Gastrocnemius medialis (tissue), 4 donors: Measurements from ENCODE around the gene MED26. TPM values are rescaled to one million over a fixed set of nuclear protein-coding genes. Genes with fewer than 3 reads are reported as not detected.

Experiments
- ATAC-seq, 2 donors: fragments of 150-250 bp; one replicate each; pipeline ENCODE4 v1.9.1; 2016
- DNase-seq, 2 donors: peaks; one replicate each; pipeline ENCODE4 v3.0.0-alpha.2; 2019
- H3K27ac ChIP-seq, 4 donors: fragments of 200-600 bp; sonication (generic); 1 replicate in 1 of 4; 2 replicates in 3 of 4; pipeline ENCODE4 v1.5.1; 2016 to 2018; ENCODE audit warnings: mild to moderate bottlenecking in 2 of 4, moderate library complexity in 1 of 4
- H3K27me3 ChIP-seq, 3 donors: fragments of 200-600 bp; sonication (generic) in 2 of 3; 1 replicate in 1 of 3; 2 replicates in 2 of 3; pipeline versions ENCODE4 v1.5.1 to v1.6.0; 2016 to 2019; ENCODE audit warnings: mild to moderate bottlenecking in 1 of 3, moderate library complexity in 1 of 3
- H3K36me3 ChIP-seq, 2 donors: fragments of 200-600 bp; sonication (generic) in 1 of 2; one replicate each; pipeline ENCODE4 v1.5.1; 2017 to 2018
- H3K4me1 ChIP-seq, 2 donors: fragments of 200-600 bp; sonication (generic) in 1 of 2; one replicate each; pipeline ENCODE4 v1.5.1; 2016 to 2017; ENCODE audit warnings: mild to moderate bottlenecking in 2 of 2
- H3K4me3 ChIP-seq, 4 donors: fragments of 200-600 bp; sonication (generic) in 3 of 4; 1 replicate in 1 of 4; 2 replicates in 3 of 4; pipeline ENCODE4 v1.5.1; 2016 to 2019; ENCODE audit warnings: mild to moderate bottlenecking in 2 of 4
- H3K9me3 ChIP-seq, 3 donors: fragments of 200-600 bp; sonication (generic) in 2 of 3; 1 replicate in 1 of 3; 2 replicates in 2 of 3; pipeline ENCODE4 v1.5.1; 2016 to 2019
- CTCF ChIP-seq, 5 experiments: fragments of 450-650 bp in 3 of 5; fragments of 200-600 bp in 2 of 5; sonication (generic) in 2 of 5; IDR thresholded peaks in 4 of 5; conservative IDR thresholded peaks in 1 of 5; 1 replicate in 4 of 5; 2 replicates in 1 of 5; pipeline ENCODE4 v1.5.1; 2016 to 2019; ENCODE audit warnings: antibody characterized with exemption in 5 of 5, mild to moderate bottlenecking in 3 of 5, moderate library complexity in 3 of 5
- POLR2A ChIP-seq, 2 donors: fragments of 450-650 bp; IDR thresholded peaks; one replicate each; pipeline ENCODE4 v1.6.1; 2017; ENCODE audit warnings: antibody characterized with exemption in 2 of 2, mild to moderate bottlenecking in 2 of 2, moderate library complexity in 2 of 2
- in situ Hi-C, 4 donors: fragments of 200-750 bp; cut with MboI; loops; one replicate each; pipeline versions ENCODE4 v1.15.0 to v1.8.0; 2017; ENCODE audit warnings: low sequenced_read_pairs in 4 of 4
- intact Hi-C: fragments of 100-400 bp; cut with DNase I; formaldehyde crosslinking; loops from one replicate; pipeline ENCODE4 v1.15.1; 2023; ENCODE audit warnings: low total_unique reads
- total RNA-seq, 4 donors: library from RNA; depleted of rRNA; stranded (reverse); fragments of >200 nt; gene quantifications; one replicate each; pipeline versions ENCODE4 v1.1.0 to v1.2.3, GENCODE V29; 2016

Gene MED26
- total RNA-seq, 4 donors from 2014 or later = 5.7 to 15.7 (median 9.4) TPM

GRCh38 chr19:16594681-16595091 is 33.3 kb downstream of the MED26 start:
- DNase-seq (no peak), ATAC-seq (no peak)
- no peak for TF ChIP-seq CTCF (IDR thresholded peaks at IDR 0.05 in 4 of 5, conservative IDR thresholded peaks at IDR 0.05 in 1 of 5)
- Histone ChIP-seq H3K9me3 (no peaks in the 10 kb centered on the region), H3K27me3 (no peaks in the 10 kb centered on the region), H3K27ac (no peak overlapping the region), H3K4me3 (no peak overlapping the region), H3K36me3 (no peaks in the 10 kb centered on the region), H3K4me1 (peaks cover 47 to 74% of the 10 kb centered on the region in 2 donors)
- intact Hi-C loops (no loop called here), in situ Hi-C loops (no loop called here)

- intact Hi-C loops = no loop called here
- no peak for ATAC-seq
These were observed 33.8 kb downstream of the MED26 start for GRCh38 chr19:16594131-16594586.

GRCh38 chr19:16593181-16593580 is 34.8 kb downstream of the MED26 start:
- no peak overlapping the region for H3K27ac ChIP-seq
- no peak for TF ChIP-seq CTCF (IDR thresholded peaks at IDR 0.05 in 4 of 5, conservative IDR thresholded peaks at IDR 0.05 in 1 of 5)
- TF ChIP-seq POLR2A (IDR thresholded peaks at IDR 0.05) = no peak
- no peaks in the 10 kb centered on the region for H3K36me3 ChIP-seq
- H3K4me3 ChIP-seq = no peak overlapping the region
- intact Hi-C loops = no loop called here
- no peaks in the 10 kb centered on the region for H3K9me3 ChIP-seq
- DNase-seq (no peak), ATAC-seq (no peak)
- in situ Hi-C loops = no loop called here
- H3K27me3 ChIP-seq = no peaks in the 10 kb centered on the region
- H3K4me1 ChIP-seq = peaks cover 50 to 75% of the 10 kb centered on the region in 2 donors

More at GRCh38 chr19:16594131-16594586, 33.8 kb downstream of the MED26 start:
- no peak overlapping the region for H3K4me3 ChIP-seq
- in situ Hi-C loops = no loop called here
- H3K27ac ChIP-seq = no peak overlapping the region
- H3K4me1 ChIP-seq = peaks cover 50 to 75% of the 10 kb centered on the region in 2 donors
- H3K36me3 ChIP-seq = no peaks in the 10 kb centered on the region
- TF ChIP-seq POLR2A (IDR thresholded peaks at IDR 0.05) (no peak), CTCF (IDR thresholded peaks at IDR 0.05 in 4 of 5, conservative IDR thresholded peaks at IDR 0.05 in 1 of 5) (no peak)
- no peaks in the 10 kb centered on the region for H3K27me3 ChIP-seq
- DNase-seq = no peak
- H3K9me3 ChIP-seq = no peaks in the 10 kb centered on the region

GRCh38 chr19:16591803-16592556 is 36.0 kb downstream of the MED26 start:
- TF ChIP-seq POLR2A (IDR thresholded peaks at IDR 0.05) = no peak
- no peak for TF ChIP-seq CTCF (IDR thresholded peaks at IDR 0.05 in 4 of 5, conservative IDR thresholded peaks at IDR 0.05 in 1 of 5)
- intact Hi-C loops = no loop called here
- Histone ChIP-seq H3K27ac (no peak overlapping the region), H3K36me3 (no peaks in the 10 kb centered on the region), H3K4me1 (peaks cover 62 to 78% of the 10 kb centered on the region in 2 donors), H3K4me3 (no peak overlapping the region), H3K9me3 (no peaks in the 10 kb centered on the region), H3K27me3 (no peaks in the 10 kb centered on the region)
- in situ Hi-C loops = no loop called here
- no peak for ATAC-seq
- no peak for DNase-seq
